ENCODE results near the gene EGF.

Gene EGF

GRCh38 chr4:109912706-109913595, at the start of gene EGF:
EGF (plus strand) TSS chr4:109912883; CDS start chr4:109913336, 453 bp downstream.
- H3K4me3 ChIP-seq (ENCODE audit: control insufficient read depth, low read depth, low read length), result peak within 1 kb of the TSS; percentile 4
- no peak for TF ChIP-seq CTCF (conservative IDR thresholded peaks at IDR 0.05; ENCODE audit: control insufficient read depth, insufficient read depth, low read depth, low read length)
- DNase-seq (ENCODE audit: low read depth), result peak; percentile 42

GRCh38 chr4:109864134-109864533, 48.5 kb upstream of the EGF start:
- no peak for TF ChIP-seq CTCF (conservative IDR thresholded peaks at IDR 0.05; ENCODE audit: control insufficient read depth, insufficient read depth, low read depth, low read length)
- no peak for DNase-seq (ENCODE audit: low read depth)

GRCh38 chr4:109870061-109870460, 42.6 kb upstream of the EGF start:
- TF ChIP-seq CTCF (conservative IDR thresholded peaks at IDR 0.05; ENCODE audit: control insufficient read depth, insufficient read depth, low read depth, low read length), result no peak
- no peak overlapping the region for H3K4me3 ChIP-seq (ENCODE audit: control insufficient read depth, low read depth, low read length)
- DNase-seq (ENCODE audit: low read depth), result no peak

More at GRCh38 chr4:109864134-109864533, 48.5 kb upstream of the EGF start:
- H3K4me3 ChIP-seq (ENCODE audit: control insufficient read depth, low read depth, low read length), result no peak overlapping the region

GRCh38 chr4:109872065-109872464, 40.6 kb upstream of the EGF start:
- H3K4me3 ChIP-seq (ENCODE audit: control insufficient read depth, low read depth, low read length), result no peak overlapping the region
- TF ChIP-seq CTCF (conservative IDR thresholded peaks at IDR 0.05; ENCODE audit: control insufficient read depth, insufficient read depth, low read depth, low read length), result no peak
- DNase-seq (ENCODE audit: low read depth), result no peak

GRCh38 chr4:109872950-109873656, 39.6 kb upstream of the EGF start:
- no peak overlapping the region for H3K4me3 ChIP-seq (ENCODE audit: control insufficient read depth, low read depth, low read length)
- DNase-seq (ENCODE audit: low read depth), result no peak
- no peak for TF ChIP-seq CTCF (conservative IDR thresholded peaks at IDR 0.05; ENCODE audit: control insufficient read depth, insufficient read depth, low read depth, low read length)

GRCh38 chr4:109873791-109874514, 38.7 kb upstream of the EGF start:
- DNase-seq (ENCODE audit: low read depth), result peak; percentile 32
- TF ChIP-seq CTCF (conservative IDR thresholded peaks at IDR 0.05; ENCODE audit: control insufficient read depth, insufficient read depth, low read depth, low read length), result no peak
- H3K4me3 ChIP-seq (ENCODE audit: control insufficient read depth, low read depth, low read length), result no peak overlapping the region
